GM21515 (cell line): Measurements from ENCODE around the gene KCNK13.
"Not testable (repeated sequence)": the region's sequence is repeated elsewhere in the genome, so short reads cannot be mapped to it uniquely, and the experiment has no call there.

ENCODE experiments used
- ATAC-seq: cut with Tn5 transposase; IDR thresholded peaks from one replicate; pipeline ENCODE4 v1.9.1; 2021; ENCODE audit not compliant: unreplicated experiment

KCNK13 gene

DNA sequence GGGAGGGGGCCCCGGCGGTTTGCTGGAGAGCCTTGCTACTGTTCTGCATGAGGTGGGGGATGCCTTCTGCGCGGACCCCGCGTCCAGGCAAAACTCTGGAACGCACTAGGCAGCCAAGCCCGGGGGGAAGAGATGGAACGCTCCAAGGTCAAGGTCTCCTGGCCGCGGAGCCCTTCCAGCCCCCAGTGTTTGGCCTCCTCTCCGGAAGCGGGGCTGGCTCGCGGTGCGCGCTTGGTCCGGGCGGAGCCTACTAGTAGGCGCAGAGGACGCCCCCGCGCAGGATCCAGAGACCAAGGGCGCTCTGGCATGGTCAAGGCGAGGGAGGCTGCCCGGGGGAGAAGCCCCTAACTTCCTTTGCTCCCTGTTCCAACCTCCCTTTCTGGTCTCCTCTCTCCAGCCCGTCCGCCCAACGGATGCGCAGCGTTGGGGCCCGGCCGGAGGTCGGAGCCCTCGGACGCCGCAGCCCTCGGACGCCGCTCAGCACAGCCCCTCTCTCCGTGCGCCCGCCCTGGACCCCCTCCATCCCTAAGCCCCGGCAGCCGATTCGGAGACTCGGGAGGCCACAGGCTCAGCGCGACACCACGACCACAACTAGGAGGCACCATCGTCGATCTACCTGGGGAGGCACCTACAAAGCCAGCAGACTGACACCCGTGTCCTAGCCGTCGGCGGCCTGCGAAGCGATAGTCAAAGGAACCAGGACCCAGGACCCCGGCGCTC, 669 bp upstream of the KCNK13 start:
- no peak for ATAC-seq

DNA sequence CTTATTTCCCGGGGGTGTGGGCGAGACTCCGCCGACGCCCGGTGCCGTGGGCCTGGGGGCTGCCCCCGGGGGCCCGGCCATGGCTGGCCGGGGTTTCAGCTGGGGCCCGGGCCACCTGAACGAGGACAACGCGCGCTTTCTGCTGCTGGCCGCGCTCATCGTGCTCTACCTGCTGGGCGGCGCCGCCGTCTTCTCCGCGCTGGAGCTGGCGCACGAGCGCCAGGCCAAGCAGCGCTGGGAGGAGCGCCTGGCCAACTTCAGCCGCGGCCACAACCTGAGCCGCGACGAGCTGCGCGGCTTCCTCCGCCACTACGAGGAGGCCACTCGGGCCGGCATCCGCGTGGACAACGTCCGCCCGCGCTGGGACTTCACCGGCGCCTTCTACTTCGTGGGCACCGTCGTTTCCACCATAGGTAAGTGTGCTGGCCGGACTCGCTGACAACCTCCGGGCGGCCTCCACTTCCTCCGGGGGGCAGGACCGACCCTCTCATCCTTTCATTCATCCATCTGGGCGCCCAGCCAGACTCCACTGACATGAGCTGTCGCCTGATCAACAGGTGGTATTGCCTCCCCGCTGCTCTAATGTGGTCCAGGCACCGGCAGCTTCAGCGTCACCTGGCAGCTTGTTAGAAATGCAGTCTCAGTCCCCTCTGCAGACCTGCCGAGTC, 467 bp downstream of the KCNK13 start:
- no peak for ATAC-seq

DNA sequence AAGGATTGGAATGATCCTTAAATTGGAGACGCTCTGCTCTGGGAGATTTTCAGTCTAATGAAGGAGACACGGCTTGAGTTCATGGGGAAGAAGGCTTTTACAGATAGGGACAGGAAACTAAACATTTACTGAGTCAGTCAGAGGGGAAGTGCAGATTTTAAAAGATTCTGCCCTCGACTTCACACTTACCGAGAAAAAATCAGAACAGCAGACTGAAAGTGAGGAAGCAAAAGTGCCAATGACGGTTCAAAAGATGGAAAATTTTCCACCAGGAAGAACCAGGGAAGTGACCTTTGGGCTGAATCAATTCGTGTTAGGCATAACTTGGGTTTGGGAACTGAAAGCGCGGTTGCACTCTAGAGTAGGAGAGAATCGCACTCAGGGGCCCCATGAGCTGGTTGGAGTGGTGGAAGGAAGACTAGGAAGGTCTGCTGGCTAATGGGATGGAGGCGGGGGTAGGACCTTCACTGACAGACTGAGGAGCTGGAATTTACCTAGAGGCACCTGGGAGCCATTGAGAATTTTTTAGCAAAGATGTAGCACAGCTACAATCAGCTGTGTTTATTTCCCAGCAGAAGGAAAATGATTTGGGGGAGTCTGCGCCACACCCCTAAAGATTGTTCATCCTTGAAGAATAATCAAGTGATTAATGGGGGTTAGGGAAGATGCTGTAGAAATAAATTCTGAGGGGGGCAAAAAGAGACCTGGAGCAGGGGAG, 1.2 kb downstream of the KCNK13 start:
- ATAC-seq = no peak

DNA sequence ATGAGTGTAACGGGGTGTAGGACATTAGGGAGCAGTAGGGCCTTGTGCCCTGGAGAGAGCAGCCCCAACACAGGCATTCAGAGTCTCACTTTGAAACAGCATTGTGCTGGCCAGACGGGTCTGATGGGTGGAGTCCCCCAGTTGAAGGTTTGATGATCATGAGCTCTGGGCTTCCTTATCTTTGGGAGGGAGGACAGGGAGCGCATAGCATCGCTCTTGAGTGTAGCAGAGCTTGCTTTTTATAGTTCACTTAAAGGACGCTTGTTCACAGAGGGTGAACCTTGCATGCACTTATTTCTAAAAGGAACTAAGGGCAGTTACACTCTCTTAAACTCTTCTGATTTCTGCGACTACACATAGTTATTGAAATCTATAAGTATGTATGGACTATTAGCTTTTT, 10.6 kb downstream of the KCNK13 start:
- no peak for ATAC-seq

DNA sequence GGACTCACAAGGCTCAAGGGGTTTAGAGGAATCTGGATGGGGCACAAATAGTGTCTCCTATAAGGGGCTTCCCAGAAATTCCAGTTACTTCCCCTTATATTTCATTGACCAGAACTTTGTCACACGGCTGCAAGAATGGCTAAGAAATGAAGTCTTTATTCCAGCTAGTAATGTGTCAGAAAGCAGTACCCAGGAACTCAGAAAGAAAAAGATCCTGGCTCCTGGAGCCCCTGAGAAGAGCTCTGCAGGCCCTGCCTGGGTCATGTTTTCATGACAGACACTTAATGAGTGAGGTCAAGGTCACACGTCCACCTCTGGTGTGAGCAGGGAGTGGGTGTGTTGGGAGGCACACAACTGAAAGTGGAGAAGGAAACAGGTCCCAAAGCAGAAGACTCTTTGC, 17.8 kb downstream of the KCNK13 start:
- ATAC-seq = no peak

DNA sequence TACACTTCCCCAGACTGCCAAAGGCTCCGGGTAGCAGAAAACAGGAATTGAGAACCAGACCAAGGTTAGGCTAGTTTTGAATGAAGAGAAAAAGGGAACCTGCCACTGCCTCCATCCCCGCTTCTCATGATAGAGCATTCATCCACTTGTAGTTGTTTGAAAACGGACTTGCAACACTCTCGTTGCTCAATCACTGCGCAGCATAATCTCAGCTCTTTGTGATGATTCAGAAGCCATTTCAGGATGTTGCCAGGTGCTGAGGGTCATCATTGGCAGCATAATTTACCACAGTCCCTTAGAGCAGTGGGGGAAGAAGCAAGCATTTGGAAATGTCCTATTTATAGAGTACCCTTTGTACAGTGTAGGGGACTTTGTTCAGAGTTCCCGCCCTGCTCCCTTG, 25.6 kb downstream of the KCNK13 start:
- ATAC-seq = peak; percentile 59

DNA sequence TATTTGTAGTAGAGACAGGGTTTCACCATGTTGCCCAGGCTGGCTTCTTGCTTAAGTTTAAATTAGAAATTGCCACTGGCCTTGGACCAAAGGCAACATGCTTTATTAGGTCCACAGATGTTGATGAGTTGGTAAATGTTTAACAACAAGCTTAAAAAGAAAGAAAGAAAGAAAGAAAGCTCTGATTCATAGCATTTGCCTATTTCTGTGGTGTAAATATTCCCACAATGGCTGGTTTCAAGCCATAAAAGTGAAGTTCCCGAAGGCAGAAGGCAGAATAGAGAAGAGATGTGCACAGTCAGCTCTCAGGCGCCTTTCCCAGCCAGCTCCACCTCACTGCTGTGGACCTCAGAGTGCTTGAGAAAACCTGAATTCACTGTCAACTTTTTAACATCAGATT, 26.4 kb downstream of the KCNK13 start:
- no peak for ATAC-seq

DNA sequence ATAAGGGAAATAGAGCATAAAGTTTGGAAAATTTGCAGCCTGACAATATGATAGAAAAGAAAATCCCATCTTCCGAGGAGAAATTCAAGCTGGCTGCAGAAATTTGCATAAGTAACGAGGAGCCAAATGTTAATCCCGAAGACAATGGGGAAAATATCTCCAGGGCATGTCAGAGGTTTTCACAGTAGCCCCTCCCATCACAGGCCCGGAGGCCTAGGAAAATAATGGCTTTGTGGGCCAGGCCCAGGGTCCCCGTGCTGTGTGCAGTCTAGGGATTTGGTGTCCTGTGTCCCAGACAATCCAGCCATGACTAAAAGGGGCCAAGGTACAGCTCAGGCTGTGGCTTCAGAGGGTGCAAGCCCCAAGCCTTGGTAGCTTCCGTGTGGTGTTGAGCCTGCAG, 27.7 kb downstream of the KCNK13 start:
- not testable (repeated sequence) for ATAC-seq

DNA sequence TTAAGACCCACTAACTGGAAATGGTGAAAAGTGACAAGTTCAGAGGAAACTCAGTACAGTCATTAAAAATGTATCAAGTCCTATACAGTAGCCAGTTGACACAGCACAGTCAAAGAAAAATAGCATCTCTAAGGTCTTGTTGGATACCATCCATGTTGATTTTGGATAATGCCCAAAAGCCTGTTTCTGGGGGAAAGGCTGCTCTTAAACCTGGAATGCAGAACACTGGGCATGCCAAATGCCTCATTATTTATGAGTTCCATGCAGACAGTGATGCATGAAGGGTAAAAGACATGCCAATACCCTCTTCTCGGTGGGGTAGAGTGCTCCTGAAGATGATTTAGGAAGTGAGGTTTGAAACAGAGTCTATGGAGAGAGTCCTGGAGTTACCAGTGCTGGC, 29.6 kb downstream of the KCNK13 start:
- ATAC-seq = no peak

DNA sequence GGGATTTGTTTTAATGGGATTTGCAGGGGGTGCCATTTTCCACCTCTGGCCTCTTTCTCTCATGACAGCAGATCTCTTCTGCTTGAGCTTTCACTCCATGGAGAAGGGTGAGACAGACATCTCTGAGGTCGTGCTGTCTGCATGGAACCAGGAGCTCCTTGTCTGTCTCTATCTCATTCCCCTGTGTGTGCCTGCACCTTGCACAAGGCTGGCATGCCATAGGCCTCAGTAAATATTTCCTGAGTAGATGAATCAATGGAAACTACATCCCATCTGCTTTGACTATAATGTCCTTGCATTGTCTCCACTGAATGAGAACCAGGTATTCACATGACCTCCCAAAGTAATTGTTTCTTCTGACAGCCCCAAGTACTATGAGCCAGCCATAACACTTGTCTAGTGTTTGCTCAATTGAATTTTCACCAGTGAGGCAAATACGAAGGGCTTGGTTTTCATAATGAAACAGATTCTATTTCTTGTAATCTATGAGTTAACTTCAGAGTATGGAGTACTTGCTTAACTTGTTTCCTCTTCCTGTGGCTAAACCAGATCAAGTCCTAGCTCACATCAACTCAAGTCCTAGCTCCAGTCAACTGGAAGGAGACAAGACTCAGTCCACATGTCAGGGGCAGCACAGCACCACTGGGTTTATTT, 32.3 kb downstream of the KCNK13 start:
- no peak for ATAC-seq

DNA sequence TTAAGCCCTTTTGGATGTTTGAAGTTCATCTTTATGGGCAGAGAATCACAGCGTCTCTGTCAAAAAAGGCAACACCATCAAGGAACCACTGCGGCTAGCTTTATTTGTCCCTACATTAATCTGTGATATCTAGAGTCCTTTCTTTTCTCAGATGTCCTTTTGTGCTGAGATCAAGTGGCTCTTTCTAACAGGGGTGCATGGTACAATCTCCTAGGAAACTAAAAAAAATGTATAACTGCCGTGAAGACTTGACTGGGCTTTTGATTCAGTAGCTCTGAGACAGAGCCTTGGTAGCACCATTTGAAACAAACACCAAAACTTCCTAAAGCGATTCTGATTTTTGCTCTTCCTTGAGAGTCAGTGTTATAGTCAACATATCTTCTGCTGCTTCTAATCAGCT, 33.3 kb downstream of the KCNK13 start:
- no peak for ATAC-seq

DNA sequence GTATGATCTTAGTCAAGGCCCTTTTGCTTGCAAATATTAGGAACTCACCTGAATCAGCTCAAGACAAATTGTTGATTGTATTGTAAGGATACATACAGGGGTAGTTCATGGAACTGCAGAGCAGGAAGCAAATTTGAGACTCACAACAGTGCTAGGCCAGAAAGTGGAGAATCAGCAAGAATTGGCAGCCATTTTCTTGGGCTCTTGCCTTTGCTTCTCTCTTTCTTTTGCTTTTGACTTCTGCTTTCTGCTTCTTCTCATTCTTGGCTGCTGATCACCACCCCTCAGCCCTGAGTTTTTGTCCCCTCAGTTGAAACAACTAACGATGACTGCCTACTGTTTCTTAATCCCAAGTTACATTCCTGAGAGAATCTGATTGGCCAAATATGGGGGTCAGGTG, 34.8 kb downstream of the KCNK13 start:
- ATAC-seq = no peak

DNA sequence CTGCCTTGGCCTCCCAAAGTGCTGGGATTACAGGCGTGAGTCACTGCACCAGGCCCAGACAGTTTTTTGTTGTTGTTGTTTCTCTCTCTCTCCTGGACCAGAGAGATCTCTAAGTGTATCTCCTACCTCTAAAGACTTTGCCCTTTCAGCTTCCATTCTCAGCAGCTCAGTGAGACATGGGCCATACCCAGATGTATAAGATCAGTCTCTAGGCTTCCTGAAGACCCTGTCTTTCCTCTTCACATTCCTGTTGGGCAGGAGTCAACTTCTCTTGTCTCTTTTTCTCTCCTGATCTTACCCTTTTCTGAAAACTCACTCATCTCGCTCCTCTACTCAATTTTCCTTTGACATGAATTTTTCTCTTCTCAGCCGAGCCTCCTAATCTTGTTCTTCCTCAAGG, 42.0 kb downstream of the KCNK13 start:
- no peak for ATAC-seq

DNA sequence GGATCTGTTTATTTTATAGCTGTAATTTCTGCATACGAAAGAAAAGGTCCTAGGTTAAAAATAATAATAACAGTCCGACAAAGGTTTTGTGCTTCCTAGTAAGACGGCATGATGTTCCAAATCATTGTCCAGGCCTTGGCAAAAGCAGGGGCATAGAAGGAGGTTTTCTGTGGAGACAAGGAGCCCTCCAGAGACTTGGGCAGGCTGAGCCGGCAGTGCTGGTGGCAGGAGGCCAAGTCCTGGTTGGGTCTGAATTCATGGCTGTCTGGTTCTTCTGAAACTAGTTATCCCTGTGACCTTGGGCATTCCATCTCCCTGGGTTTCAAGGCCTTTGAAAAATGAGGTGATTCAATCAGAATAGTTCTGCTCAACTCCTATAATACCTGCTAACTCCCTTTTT, 44.0 kb downstream of the KCNK13 start:
- ATAC-seq = no peak

DNA sequence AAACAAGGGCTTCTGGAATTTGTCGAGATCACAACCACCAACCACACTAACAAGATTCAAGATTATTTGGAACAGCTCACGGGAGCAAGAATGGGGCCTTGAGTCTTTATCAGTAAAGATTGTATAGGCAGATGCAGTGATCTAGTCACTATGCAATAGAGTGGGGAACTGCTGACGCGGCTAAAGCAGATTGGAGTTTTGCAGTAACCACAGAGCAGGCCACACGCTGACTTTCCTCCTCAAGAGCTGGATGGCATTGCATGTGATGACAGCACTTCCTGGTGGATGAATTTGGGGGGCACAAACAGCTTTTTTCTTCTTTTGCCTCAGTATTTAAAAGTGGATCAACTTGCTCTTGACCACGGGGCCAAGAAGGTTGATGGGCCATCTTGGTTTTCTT, 46.0 kb downstream of the KCNK13 start:
- ATAC-seq = no peak

DNA sequence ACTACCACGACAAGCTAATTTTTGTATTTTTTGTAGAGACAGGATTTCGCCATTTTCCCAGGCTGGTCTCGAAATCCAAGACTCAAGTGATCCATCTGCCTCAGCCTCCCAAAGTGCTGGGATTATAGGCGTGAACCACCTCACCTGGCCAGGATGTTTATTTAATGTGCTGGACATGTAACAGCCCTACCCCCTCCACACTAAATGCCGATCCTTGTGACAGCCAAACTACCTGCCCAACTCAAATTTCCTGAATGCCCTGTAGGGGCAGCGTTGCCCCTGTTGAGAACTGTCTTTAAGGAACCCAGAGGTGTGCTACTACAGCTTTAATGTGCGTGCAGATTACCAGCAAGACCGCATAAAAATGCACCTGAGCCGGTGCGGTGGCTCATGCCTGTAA, 48.1 kb downstream of the KCNK13 start:
- ATAC-seq = no peak

DNA sequence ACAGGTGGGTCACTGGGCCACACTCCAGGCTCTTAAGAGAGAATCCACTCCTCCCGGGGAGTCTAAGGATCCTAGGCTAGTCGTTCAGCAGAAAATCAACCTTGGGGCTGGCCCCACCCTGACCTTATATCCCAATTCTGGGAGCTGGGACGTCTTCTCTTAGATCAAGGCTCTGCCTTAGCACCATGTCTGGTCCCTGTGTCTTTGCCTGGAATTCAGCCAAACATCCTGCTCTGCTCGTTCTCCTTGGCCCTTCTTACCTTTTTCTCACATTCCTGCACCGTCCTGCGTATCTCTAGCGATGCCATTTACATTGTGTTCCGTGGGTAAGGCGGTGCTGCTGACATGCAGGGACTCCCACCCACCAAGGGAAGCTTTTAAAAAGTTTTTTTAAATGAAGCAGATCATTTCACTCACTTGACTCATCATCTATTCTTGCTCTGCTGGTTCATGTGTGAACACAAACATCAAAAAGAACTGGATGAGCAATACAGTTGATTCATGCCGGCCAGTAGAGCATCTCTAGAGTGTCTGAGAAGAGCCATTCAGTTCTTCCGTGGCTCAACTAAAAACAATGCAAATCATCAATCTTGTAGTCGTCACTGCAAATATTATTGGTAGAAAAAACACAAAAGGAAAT, 50.2 kb downstream of the KCNK13 start:
- ATAC-seq = no peak

DNA sequence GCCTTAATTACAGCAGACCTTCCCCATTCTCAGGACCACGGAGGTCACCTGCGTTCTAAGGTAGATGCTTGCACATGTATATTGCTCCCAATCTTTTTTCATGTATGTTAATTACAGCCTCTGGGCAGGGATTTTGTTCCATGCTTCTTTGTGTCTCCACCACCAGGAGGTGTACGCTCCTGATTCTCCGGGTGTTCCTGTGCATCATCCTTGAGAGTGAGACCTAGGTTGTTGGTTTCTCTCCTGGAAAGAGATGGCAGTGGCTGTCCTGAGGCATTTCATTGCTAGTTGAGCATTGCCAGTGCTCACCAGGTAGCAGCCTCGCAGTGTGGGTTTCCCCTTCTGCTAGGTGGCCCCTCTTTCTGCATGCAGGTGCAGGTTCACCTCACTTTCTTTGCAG, 52.8 kb downstream of the KCNK13 start:
- no peak for ATAC-seq

DNA sequence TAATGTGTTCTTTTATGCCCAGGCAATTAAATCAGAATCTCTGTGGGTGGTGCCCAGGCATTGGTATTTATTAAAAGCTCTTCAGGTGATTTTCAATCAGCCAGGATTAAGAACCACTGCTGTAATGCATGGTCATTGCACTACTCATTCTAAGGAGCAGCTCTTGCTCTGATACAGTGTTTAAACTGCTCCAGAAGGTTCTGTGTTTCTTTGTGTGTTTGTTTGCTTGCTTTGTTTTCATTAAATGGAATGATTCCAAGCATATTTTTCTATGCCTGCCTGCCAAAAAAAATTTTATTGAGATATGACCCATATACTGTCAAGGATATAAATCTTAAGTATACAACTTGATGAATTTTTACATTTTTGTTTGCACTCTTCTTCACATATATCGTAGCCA, 54.0 kb downstream of the KCNK13 start:
- no peak for ATAC-seq

DNA sequence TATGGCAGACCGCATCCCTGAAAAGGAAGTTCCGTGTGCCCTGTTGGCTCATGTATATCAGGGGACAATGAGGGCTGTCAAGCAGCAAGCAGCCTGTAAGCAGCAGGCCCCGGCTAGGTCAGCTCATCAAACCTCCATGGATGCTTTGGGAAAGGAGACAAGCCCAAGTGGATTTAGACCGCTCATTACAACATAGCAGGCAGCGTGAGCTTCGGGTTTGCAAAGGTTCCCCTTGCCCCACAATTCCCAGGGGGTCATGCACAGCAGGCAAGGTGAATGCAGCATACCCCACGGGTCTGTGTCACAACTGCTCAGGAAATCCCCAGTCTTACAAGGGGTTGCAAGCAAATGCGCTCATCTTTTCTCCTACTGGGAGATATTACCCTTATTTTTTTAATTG, 54.6 kb downstream of the KCNK13 start:
- no peak for ATAC-seq

DNA sequence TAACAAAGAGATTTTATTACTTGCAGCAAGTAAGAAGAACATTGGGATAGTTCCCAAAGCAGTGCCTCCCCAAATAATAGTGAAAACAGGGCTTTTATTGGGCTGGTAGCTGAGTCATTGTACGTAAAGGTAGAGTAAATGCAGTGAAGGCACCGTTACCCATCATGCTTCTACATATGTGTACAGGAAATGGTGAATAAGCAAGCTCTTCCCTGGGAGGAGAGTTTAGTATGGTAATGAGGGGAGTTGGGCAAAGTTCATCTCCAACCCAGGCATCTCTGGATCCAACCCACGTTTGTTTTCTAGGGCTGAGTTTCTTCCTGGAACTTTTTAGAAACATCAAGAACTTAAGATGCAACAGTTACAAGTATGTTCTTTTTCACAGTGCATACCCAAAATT, 56.2 kb downstream of the KCNK13 start:
- no peak for ATAC-seq
